ENCODE measurements around the gene SMIM24.

Gene SMIM24

DNA sequence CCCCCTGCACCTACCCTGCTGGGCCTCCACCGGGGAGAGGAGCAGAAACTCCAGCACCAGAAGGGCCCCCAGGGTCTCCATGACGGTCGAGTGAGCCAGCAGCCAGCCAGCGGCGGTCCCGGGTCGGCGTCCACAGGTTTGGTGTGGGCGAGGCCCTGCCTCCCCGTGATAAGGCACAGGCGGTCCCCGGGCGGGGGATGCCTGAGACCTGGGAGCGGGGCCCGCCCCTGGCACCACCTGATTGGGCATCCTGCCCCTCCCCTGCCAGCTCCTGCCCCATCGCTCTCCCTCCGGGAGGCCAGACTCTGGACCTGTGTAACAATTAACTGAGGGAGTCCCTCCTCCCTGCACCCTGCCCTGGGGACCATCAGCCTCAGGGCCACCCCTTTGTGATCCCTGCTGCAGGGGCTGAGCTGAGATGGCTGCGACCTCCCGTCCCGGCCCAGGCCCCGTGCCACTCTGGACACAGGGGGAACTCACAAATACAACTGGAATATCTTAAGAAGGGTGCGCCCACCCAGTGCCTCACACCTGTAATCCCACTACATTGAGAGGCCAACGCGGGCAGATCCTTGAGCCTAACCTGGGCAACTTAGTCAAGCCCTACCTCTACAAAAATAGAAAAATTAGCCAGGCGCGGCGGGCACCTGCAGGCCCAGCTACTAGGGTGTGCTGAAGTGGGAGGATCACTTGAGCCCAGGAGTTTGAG lies at the start of gene SMIM24:
Gene SMIM24 (minus strand): TSS at position 143 of the 709 bp plus-strand sequence. CDS start 62 bp downstream, at position 81.
- DNase-seq = no peak

GRCh38 chr19:3529299-3529698 lies 49.0 kb upstream of the SMIM24 start:
- DNase-seq = peak in 1 of 3 experiments; percentile 25

- DNase-seq = no peak
These were observed 48.4 kb upstream of the SMIM24 start for GRCh38 chr19:3528539-3529211.

DNA sequence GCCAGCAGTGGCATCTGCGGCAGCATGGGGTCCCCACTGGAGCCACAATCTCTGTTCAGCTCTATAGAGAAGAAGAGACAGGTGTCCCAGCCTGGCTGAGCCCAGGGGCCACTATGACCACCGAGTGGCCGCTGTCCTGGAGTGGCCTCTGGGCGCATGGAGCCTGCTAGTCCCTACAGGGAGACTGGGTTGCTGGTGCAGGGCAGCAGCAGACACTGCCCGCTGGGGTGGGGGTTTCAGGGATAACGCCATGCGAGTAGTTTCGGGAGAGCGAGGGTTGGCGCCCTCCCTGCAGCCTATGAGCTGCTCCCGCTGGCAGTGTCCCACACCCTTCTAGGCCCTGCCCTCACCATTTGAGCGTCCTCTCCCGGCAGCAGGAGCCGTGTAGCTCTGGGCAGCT lies 47.8 kb upstream of the SMIM24 start:
- DNase-seq = no peak

DNA sequence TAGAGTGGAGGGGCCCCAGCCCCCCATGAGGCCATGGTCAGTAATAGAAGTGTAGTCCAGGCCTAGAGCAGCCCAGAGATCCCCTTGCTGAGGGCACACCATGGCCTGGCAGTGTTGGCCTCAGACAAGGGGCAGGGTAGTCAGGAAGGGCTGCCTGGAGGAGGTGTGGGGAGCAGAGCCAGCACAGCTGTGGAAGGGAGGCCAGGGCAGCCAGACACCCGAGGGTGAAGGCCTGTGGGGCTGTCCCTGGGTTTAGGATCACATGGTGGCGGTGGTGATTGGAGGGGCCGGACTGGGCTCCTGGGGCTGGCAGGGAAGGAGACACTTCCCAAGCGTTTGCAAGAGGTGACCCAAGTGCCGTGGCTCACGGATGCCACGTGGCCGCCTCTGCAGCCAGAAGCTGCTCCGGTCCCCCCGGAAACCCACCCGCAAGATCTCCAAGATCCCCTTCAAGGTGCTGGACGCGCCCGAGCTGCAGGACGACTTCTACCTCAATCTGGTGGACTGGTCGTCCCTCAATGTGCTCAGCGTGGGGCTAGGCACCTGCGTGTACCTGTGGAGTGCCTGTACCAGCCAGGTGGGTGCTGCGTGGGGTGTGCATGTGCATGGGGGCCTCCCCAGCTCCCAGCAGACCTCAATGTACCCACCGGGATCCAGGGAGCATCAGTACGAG lies 47.0 kb upstream of the SMIM24 start:
- no peak for DNase-seq

DNA sequence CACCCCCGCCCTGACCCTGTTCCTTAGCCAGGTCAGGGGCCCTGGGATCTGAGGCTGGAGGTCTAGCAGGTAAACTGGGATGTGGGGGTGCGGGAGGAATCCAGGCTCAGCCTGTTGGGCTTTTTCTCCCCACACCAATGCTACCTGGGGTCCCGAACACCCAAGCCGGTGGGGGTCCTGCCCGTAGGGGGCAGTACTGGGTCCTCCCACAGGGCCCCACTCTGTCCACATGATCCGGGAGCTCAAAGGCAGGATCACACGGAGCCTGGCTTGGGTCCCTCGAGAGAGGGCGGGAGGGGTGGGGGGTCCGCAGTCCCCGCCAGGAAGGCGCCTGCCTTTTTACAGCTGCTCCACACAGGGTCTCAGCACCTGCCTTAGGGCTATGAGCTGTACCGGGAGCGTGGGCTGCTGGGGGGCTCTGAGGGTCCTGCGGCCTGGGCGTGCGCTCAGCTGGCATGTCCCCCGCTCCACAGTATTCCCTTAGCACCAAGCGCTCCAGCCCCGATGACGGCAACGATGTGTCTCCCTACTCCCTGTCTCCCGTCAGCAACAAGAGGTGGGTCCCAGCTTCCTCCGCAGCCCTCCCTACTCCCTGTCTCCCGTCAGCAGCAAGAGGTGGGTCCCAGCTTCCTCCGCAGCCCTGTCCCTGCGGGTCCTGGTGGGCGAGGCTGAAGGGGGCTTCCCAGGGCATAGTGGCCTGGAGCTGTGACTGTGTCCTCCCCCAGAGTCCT lies 46.3 kb upstream of the SMIM24 start:
- DNase-seq = no peak

GRCh38 chr19:3524904-3525451 lies 44.7 kb upstream of the SMIM24 start:
- no peak for DNase-seq

DNA sequence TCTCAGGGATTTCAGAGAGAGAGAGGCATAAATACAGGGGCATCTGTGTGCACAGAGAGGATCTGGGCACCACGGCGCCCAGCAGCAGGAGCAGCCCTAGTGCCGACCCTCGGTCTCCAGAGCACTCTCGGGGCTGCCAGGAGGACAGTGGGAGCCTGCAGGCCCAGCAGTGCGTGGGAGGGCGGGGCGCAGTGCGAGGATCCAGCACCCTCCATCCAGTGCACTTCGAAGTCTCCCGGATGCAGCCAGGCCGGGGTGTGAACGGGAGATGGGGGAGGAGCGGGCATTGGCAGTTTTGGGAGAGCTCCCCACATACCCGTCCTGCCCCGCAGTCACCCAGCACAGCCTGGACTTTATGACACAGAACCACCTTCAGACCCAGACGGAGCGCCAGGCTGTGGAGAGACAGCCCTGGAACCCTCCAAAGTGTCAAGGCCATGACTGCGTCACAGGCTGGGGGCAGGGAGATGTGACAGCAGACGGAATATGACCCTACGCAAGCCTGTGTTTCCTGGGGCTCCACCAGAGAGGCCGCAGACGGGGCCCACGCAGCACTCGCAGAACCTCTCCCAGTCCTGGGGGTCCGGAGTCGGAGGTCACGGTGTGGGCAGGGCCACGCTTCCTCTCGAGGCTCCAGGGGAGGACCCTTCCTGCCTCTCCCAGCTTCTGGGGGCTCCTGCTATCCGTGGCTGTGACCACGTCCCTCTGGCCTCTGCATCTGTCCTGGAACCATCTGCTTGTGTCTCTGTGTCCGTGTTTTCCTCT lies 43.9 kb upstream of the SMIM24 start:
- no peak for DNase-seq

GRCh38 chr19:3523361-3524077 lies 43.2 kb upstream of the SMIM24 start:
- DNase-seq = no peak

- no peak for DNase-seq
These were observed 42.4 kb upstream of the SMIM24 start for GRCh38 chr19:3522421-3523360.

DNA sequence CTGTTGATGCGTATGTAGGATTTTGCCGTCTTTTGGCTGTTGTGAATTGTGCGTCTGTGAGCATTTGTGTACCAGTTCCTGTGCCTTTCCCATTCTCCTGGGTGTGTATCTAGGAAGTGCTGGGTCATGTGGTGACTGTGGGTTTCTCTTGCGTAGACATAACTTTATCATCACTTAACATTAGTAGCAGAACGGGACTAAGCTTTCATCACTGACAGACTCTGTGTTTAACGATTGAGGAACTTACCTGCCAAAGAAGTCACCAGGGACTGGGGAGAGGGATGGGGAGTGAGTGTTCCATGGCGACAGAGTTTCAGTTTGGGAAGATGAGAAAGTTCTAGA lies 40.8 kb upstream of the SMIM24 start:
- DNase-seq = no peak

GRCh38 chr19:3520166-3521103 lies 40.1 kb upstream of the SMIM24 start:
- peak in 2 of 3 experiments; percentile 59 to 70 for DNase-seq

GRCh38 chr19:3519126-3519525 lies 38.8 kb upstream of the SMIM24 start:
- DNase-seq = no peak

DNA sequence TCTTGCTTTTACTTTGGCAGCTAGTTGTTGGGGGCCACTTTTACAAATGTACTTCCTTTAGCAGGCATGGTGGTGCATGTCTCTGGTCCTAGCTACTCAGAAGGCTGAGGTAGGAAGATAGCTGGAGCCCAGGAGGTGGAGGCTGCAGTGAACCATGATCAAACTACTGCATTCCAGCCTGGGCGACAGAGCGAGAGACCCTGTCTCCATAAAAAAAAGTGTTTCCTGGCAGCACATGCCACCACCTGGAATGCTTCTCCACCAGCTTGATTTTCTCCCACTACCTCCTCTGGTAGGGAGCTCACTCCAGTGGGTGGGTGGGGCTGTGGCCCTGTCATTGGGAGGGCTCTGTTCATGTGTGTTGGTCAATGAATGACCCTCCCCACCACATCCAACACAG lies 38.3 kb upstream of the SMIM24 start:
- DNase-seq = no peak

DNA sequence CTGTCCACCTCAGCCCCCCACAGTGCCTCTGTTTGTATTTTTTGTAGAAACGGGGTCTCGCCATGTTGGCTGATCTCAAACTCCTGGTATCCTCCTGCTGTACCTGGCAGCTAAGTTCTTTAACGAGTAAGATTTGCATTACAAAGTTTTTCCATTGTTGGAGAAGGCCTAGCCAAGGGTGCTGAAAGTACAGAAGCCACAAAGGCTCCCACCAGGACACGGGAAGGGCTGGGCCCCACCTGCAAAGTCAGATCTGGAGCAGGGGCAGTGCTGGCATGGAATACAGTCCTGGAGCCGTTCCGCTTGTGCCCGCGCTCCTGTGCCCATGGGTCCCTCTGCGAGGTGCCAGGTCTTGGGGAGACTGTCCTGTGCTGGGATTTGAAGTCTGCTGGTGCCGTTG lies 37.9 kb upstream of the SMIM24 start:
- DNase-seq = no peak

DNA sequence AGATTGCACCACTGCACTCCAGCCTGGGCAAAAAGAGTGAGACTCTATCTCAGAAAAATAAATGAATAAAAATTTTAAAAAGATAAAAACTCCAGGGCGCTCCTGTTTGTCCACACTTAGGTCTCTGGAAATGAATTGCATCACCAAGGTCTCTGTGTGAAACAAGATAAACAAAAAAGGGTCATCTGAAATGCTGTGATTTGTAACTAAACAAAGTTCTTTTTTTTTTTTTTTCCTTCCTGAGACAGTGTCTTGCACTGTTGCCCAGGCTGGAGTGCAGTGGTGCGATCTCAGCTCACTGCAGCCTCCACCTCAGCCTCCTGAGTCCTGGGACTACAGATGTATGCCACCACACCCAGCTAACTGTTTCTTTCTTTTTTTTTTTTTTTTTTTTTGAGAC lies 37.3 kb upstream of the SMIM24 start:
- DNase-seq = no peak

GRCh38 chr19:3516675-3517207 lies 36.4 kb upstream of the SMIM24 start:
- DNase-seq = peak; percentile 23 to 96 (median 82)

GRCh38 chr19:3515891-3516422 lies 35.6 kb upstream of the SMIM24 start:
- no peak for DNase-seq

- no peak for DNase-seq
These were observed 34.6 kb upstream of the SMIM24 start for GRCh38 chr19:3514930-3515329.

Measured in NCI-H1417 (cell line).